GM18499 (cell line): ENCODE measurements around the gene ABAT.

ENCODE experiments used
- ATAC-seq: cut with Tn5 transposase; IDR thresholded peaks from one replicate; pipeline ENCODE4 v1.9.1; 2021; ENCODE audit warnings: moderate number of reproducible peaks; ENCODE audit not compliant: insufficient read depth, unreplicated experiment

The ABAT gene

GRCh38 chr16:8807189-8807588 lies 132.8 kb downstream of the ABAT start:
- no peak for ATAC-seq

DNA sequence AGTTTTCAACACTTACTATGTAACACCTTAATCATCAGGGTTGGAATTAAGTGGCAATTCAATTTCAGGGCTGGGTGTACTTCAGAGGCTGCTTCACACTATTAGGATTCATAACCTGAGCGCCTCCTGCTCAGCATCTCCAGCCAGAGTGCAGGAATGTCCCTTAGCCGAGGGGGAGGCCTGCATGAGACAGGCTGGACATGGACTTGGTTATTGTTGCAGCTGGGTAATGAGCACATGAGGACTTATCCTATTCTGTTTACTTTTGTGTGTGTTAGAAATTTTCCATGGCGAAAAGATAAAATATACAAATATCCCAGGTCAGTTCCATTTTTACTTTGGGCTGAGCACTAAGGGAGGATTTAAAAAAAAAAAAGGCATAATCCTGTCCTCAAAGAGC lies 133.6 kb downstream of the ABAT start:
- no peak for ATAC-seq

- ATAC-seq: no peak
These were observed 134.4 kb downstream of the ABAT start for GRCh38 chr16:8808613-8809353.

DNA sequence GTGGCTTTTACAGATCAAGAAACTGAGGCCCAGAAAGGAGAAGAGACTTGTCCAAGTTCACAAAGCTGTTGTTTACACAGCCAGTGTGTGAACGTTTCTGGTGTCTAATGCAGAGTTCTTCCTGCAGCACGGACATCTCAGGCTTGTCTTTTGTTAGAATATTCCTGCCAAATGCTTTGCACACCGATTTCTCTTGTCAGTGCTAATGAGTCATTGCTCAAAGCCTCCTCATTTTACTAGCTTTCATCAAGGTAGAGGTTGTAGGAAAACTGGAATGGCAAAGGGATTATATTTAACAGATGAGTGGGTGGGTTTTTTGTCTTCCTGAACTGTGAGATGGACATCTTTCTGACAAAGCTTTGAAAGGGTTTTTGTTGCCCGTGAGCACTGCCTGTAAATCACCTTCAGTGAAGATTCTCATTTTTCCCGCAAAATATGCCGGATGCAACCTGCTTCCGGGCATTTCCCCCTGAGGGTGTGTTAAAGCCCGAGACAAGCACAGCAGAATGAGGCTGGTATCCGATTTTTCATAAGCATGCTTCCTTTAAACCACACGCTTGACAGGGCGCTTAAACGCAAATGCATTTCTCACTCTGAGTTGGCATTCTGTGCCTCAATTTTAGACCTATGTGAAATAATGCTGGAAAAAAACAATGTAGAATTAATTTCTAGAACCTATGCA lies 137.9 kb downstream of the ABAT start:
- ATAC-seq: no peak

- ATAC-seq: no peak
These were observed 139.8 kb downstream of the ABAT start for GRCh38 chr16:8814095-8814806.

DNA sequence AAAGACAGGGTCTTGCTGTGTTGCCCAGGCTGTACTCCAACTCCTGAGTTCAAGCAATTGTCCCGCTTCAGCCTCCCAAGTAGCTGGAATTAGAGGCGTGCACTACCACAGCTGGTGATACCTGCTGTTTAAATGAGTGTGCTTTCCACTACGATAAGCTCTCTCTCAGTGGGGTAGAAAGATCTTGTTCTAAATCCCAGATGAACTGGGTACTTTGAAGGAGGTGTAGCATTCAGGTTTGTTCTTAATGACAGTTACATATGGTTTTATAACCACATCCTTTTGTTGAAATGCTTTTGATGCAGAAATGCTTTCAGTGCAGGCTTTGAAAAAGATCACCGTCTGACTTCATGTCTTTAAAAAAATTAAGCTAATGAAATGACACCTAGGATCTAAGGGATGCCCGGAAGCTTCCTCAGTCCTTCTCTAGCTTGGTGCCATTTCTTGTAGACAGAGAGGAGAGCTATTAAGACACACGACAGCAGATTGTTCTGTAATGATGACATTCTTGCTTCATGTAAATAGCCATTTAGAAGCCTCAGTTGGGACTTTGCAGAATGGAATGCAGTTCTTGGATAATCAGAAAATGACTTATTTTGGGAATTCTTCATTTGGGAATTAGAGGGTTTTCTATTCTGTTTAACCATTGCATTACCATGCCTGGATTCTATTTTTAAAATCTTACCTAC lies 142.7 kb downstream of the ABAT start:
- ATAC-seq: no peak

DNA sequence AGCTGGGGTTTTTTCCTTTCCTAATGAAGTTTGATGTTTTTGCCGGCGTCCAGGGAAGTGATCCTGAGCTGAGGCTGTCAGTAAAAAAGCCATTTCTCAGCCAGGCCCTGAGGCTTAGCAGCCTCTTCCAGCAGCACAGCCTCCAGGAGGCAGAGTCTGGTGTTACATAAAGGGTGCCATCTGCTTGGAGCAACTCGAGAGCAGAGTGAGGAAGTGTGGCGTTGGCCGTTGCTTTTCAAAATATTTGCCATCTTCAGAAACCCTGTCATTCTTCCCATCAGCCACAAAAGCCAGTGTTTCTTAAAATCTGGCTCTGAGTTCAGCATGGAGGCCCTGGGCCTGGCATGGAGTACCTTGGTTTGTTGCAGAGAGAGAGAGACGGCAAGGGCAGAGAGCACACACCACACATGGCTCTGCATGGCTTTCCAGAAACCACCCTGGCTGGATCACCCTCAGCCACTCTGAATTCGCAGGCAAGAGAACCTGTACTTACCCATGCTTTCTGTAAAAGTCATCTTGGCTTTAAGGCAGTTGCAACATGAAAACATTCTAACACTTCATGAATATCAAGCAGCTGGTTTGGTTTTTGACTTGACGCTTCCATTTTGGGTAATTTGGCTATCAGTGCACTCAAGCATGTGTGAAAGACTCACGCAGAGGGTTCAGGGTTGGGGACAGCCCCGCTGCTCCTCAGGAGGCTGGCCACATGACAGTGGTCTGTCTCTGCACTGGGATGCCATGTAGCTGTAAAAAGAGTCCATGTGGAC lies 144.3 kb downstream of the ABAT start:
- ATAC-seq: no peak

GRCh38 chr16:8819411-8820034 lies 145.1 kb downstream of the ABAT start:
- no peak for ATAC-seq

DNA sequence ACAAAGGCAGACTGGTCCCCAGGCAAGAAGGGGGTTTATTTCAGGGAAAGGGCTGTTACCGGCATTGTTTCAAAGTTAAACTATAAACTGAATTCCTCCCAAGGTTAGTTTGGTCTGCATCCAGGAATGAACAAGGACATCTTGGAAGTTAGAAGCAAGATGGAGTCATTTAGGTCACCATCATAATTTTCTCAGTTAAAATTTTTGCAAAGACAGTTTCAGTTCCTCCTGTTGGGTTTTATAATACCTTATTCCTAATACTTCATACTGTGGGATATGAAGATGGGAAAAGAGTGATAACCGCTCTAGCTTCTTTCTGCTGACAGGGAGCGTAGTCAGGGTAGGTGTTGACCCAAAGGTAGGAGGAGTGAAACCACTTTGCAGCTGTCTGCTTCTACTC lies 148.0 kb downstream of the ABAT start:
- ATAC-seq: no peak

GRCh38 chr16:8826278-8826879 lies 152.0 kb downstream of the ABAT start:
- no peak for ATAC-seq

DNA sequence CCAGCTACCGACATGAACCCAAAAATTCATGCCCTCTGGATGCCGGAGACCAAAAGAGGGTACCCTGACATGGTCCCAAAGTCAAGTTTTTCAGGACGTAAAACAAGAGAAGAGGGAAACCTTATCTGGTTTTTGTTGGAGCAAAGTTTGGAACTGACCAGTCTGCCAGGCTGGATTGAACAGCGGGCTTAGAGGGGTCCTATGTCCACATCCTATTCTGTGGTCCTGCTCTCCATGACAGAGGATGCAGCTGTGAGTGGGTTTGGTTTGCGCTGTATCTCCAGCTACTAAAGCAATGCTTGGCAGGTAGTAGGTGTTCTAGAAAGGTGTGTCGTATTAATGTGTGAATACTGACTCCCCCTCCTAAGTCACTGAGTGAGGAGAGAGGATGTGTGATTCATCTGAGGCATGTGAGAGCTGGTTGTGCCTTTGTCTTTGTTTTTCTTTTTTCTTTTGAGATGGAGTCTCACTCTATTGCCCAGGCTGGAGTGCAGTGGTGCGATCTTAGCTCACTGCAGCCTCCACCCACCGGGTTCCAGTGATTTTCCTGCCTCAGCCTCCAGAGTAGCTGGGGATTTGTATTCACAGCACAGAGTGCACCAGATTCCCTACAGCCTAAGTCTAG lies 154.2 kb downstream of the ABAT start:
- ATAC-seq: no peak

- no peak for ATAC-seq
These were observed 157.0 kb downstream of the ABAT start for GRCh38 chr16:8831450-8831849.

GRCh38 chr16:8831871-8832716 lies 157.7 kb downstream of the ABAT start:
- no peak for ATAC-seq

GRCh38 chr16:8832717-8833105 lies 158.3 kb downstream of the ABAT start:
- no peak for ATAC-seq
